NCI-H69 (cell line): ENCODE data around the gene ANO1.
A peak's percentile ranks its signal among the peaks of the same experiment; 100 is the strongest.

Experiments used
- DNase-seq: peaks from one replicate; lab custom pipeline; 2025; lab: John Stamatoyannopoulos, UW

Gene ANO1

GRCh38 chr11:70072861-70073755 is 5.0 kb upstream of the ANO1 start:
- peak; percentile 69 for DNase-seq

GRCh38 chr11:70073871-70074371 is 4.2 kb upstream of the ANO1 start:
- no peak for DNase-seq

GRCh38 chr11:70074746-70075145 is 3.4 kb upstream of the ANO1 start:
- DNase-seq = no peak

- DNase-seq = no peak
These were observed 2.3 kb upstream of the ANO1 start for GRCh38 chr11:70075836-70076235.

GRCh38 chr11:70076461-70076931 is 1.6 kb upstream of the ANO1 start:
- DNase-seq = no peak

GRCh38 chr11:70077411-70078094 is 564 bp upstream of the ANO1 start:
- peak; percentile 51 for DNase-seq

- DNase-seq = peak; percentile 57
These were observed 882 bp downstream of the ANO1 start for GRCh38 chr11:70078781-70079616.

GRCh38 chr11:70079691-70080090 is 1.6 kb downstream of the ANO1 start:
- DNase-seq = no peak

GRCh38 chr11:70080763-70081162 is 2.6 kb downstream of the ANO1 start:
- no peak for DNase-seq

GRCh38 chr11:70082829-70083228 is 4.7 kb downstream of the ANO1 start:
- DNase-seq = peak; percentile 18

GRCh38 chr11:70084046-70084984 is 6.2 kb downstream of the ANO1 start:
- no peak for DNase-seq

GRCh38 chr11:70085815-70086769 is 8.0 kb downstream of the ANO1 start:
- no peak for DNase-seq

GRCh38 chr11:70087446-70088167 is 9.5 kb downstream of the ANO1 start:
- peak; percentile 10 for DNase-seq

GRCh38 chr11:70088735-70089250 is 10.7 kb downstream of the ANO1 start:
- no peak for DNase-seq

- DNase-seq = no peak
These were observed 11.5 kb downstream of the ANO1 start for GRCh38 chr11:70089631-70090030.

- DNase-seq = peak; percentile 63
These were observed 12.9 kb downstream of the ANO1 start for GRCh38 chr11:70090961-70091381.

GRCh38 chr11:70091638-70092037 is 13.5 kb downstream of the ANO1 start:
- peak; percentile 71 for DNase-seq

- no peak for DNase-seq
These were observed 15.0 kb downstream of the ANO1 start for GRCh38 chr11:70092959-70093715.
